HCT116 (cell line): Measurements from ENCODE around the gene MFGE8. TPM values are rescaled to one million over a fixed set of nuclear protein-coding genes. Genes with fewer than 3 reads are reported as not detected.

Experiments used
- ATAC-seq: fragments of 200-7000 bp; cut with Tn5 transposase; 2 replicates; pipeline ENCODE4 v1.9.1; 2020; ENCODE audit warnings: mild to moderate bottlenecking, moderate library complexity
- BruUV-seq: library from RNA; stranded (reverse); fragments of 400-500 nt; replicated peaks from 2 replicates; lab custom pipeline; 2021; lab: Mats Ljungman, UMichigan
- CTCF ChIA-PET: fragments of 300-600 bp; sonication (Branson Sonifier 250); formaldehyde crosslinking; loops from one replicate; lab custom pipeline; 2021; ENCODE audit warnings: antibody characterized with exemption; lab: Charles Lee
- POLR2A ChIA-PET: fragments of 300-600, 350-600 bp; sonication (Branson Sonifier 250); formaldehyde crosslinking; loops from one replicate; lab custom pipeline; 2021; ENCODE audit warnings: antibody characterized with exemption; lab: Charles Lee
- RAD21 ChIA-PET, 2 experiments: fragments of 300-600 bp; sonication (Branson Sonifier 250); formaldehyde crosslinking; loops; one replicate each; lab custom pipeline; 2023; ENCODE audit warnings: low total read pairs in 2 of 2; ENCODE audit not compliant: uncharacterized antibody in 2 of 2, unreplicated experiment in 2 of 2, low non-redundant PET in 1 of 2; lab: Charles Lee
- DNase-seq: peaks from one replicate; pipeline ENCODE4 v3.0.0-alpha.2; 2010; ENCODE audit warnings: low read depth, low spot score
- H2AFZ ChIP-seq: fragments of 200-600 bp; shearing (Covaris generic), sonication (generic); 2 replicates; pipeline ENCODE4 v1.6.1; 2017; ENCODE audit warnings: low read depth, mixed run types, mixed read lengths, antibody characterized with exemption, low read length; ENCODE audit not compliant: poor library complexity, severe bottlenecking
- H3K27ac ChIP-seq: 2 replicates; pipeline ENCODE4 v1.5.1; 2012; ENCODE audit warnings: low read depth, low read length
- H3K27me3 ChIP-seq: fragments of 200-600 bp; sonication (generic); 2 replicates; pipeline ENCODE4 v1.6.1; 2016; ENCODE audit warnings: mixed run types, low read length, mixed read lengths; ENCODE audit not compliant: insufficient read depth
- H3K36me3 ChIP-seq, 2 experiments: fragments of 200-500 bp in 1 of 2; fragments of 200-600 bp in 1 of 2; sonication (Bioruptor generic) in 1 of 2; sonication (generic) in 1 of 2; 2 replicates each; pipeline versions ENCODE4 v1.5.1 to v1.6.1; 2014 to 2016; ENCODE audit warnings: low read length in 2 of 2, inconsistent platforms in 1 of 2, mixed read lengths in 1 of 2, mixed run types in 1 of 2; ENCODE audit not compliant: insufficient read depth in 2 of 2, control insufficient read depth in 1 of 2
- H3K4me1 ChIP-seq, 2 experiments: fragments of 200-600 bp in 1 of 2; sonication (generic) in 1 of 2; 2 replicates each; pipeline versions ENCODE4 v1.5.1 to v1.6.1; 2012 to 2017; ENCODE audit warnings: low read length in 2 of 2, inconsistent platforms in 1 of 2, mild to moderate bottlenecking in 1 of 2, mixed read lengths in 1 of 2, mixed run types in 1 of 2, moderate library complexity in 1 of 2; ENCODE audit not compliant: insufficient read depth in 2 of 2, control insufficient read depth in 1 of 2
- H3K4me2 ChIP-seq: fragments of 200-600 bp; sonication (generic); 2 replicates; pipeline ENCODE4 v1.6.1; 2017; ENCODE audit warnings: mixed run types, low read length, mixed read lengths
- H3K4me3 ChIP-seq, 2 experiments: fragments of 200-600 bp in 1 of 2; sonication (generic) in 1 of 2; replicated peaks in 1 of 2; 2 replicates each; pipeline ENCODE4 v1.5.1; 2011 to 2016; ENCODE audit warnings: low read length in 2 of 2, control low read depth in 1 of 2, low read depth in 1 of 2, mild to moderate bottlenecking in 1 of 2, mixed read lengths in 1 of 2, mixed run types in 1 of 2
- H3K79me2 ChIP-seq: fragments of 200-600 bp; sonication (generic); 2 replicates; pipeline ENCODE4 v1.6.1; 2017; ENCODE audit warnings: mild to moderate bottlenecking, mixed run types, low read length, moderate library complexity, mixed read lengths; ENCODE audit not compliant: insufficient read depth
- H3K9ac ChIP-seq: fragments of 200-600 bp; sonication (generic); 2 replicates; pipeline ENCODE4 v1.6.1; 2016; ENCODE audit warnings: low read length, mixed read lengths
- H3K9me2 ChIP-seq: fragments of 200-600 bp; sonication (generic), shearing (Covaris generic); 2 replicates; pipeline ENCODE4 v1.6.1; 2017; ENCODE audit warnings: mixed run types, mild to moderate bottlenecking, moderate library complexity; ENCODE audit not compliant: insufficient read depth
- H3K9me3 ChIP-seq, 2 experiments: fragments of 200-500 bp in 1 of 2; fragments of 200-600 bp in 1 of 2; sonication (Bioruptor generic) in 1 of 2; sonication (generic) in 1 of 2; 2 replicates each; pipeline ENCODE4 v1.6.1; 2014 to 2017; ENCODE audit warnings: low read length in 2 of 2, mixed read lengths in 2 of 2, inconsistent platforms in 1 of 2, low read depth in 1 of 2, mild to moderate bottlenecking in 1 of 2, mixed run types in 1 of 2, moderate library complexity in 1 of 2; ENCODE audit not compliant: control insufficient read depth in 1 of 2, insufficient read depth in 1 of 2
- H4K20me1 ChIP-seq: fragments of 200-600 bp; sonication (generic), shearing (Covaris generic); 2 replicates; pipeline ENCODE4 v1.6.1; 2017; ENCODE audit warnings: mixed run types, mild to moderate bottlenecking, moderate library complexity; ENCODE audit not compliant: insufficient read depth
- CBX3 ChIP-seq: IDR thresholded peaks from 2 replicates; pipeline ENCODE4 v1.6.1; 2012; ENCODE audit warnings: low read depth
- CEBPB ChIP-seq: IDR thresholded peaks from 2 replicates; pipeline ENCODE4 v1.6.1; 2012; ENCODE audit warnings: low read depth
- CTCF ChIP-seq, 3 experiments: fragments of 200-600 bp in 1 of 3; sonication (generic) in 1 of 3; IDR thresholded peaks in 2 of 3; conservative IDR thresholded peaks in 1 of 3; 2 replicates each; pipeline ENCODE4 v1.5.1; 2012 to 2017; ENCODE audit warnings: low read depth in 2 of 3, low read length in 2 of 3, antibody characterized with exemption in 1 of 3, borderline replicate concordance in 1 of 3, control low read depth in 1 of 3, mild to moderate bottlenecking in 1 of 3, mixed read lengths in 1 of 3, mixed run types in 1 of 3, moderate library complexity in 1 of 3; ENCODE audit not compliant: insufficient read depth in 1 of 3
- EGR1 ChIP-seq: IDR thresholded peaks from 2 replicates; pipeline ENCODE4 v1.6.1; 2012; ENCODE audit warnings: low read depth
- EZH2 ChIP-seq: fragments of 200-600 bp; sonication (generic); IDR thresholded peaks from 2 replicates; pipeline ENCODE4 v1.6.1; 2017; ENCODE audit warnings: antibody characterized with exemption, mixed run types
- FOSL1 ChIP-seq: IDR thresholded peaks from 2 replicates; pipeline ENCODE4 v1.6.1; 2012; ENCODE audit warnings: low read depth
- JUND ChIP-seq: IDR thresholded peaks from 2 replicates; pipeline ENCODE4 v1.6.1; 2012
- MAX ChIP-seq: IDR thresholded peaks from 2 replicates; pipeline ENCODE4 v1.6.1; 2012
- POLR2A ChIP-seq: IDR thresholded peaks from 2 replicates; pipeline ENCODE4 v1.7.0; 2011; ENCODE audit warnings: borderline replicate concordance; ENCODE audit not compliant: insufficient read depth, insufficient read length; ENCODE audit errors: extremely low read depth
- RAD21 ChIP-seq: IDR thresholded peaks from 2 replicates; pipeline ENCODE4 v1.6.1; 2012; ENCODE audit warnings: low read depth, mild to moderate bottlenecking
- SIN3A ChIP-seq: IDR thresholded peaks from 2 replicates; pipeline ENCODE4 v1.6.1; 2012; ENCODE audit warnings: low read depth
- SP1 ChIP-seq: IDR thresholded peaks from 2 replicates; pipeline ENCODE4 v1.6.1; 2012; ENCODE audit warnings: low read depth
- SRF ChIP-seq: IDR thresholded peaks from 2 replicates; pipeline ENCODE4 v1.6.1; 2012; ENCODE audit warnings: low read depth
- TCF7L2 ChIP-seq: IDR thresholded peaks from 2 replicates; pipeline ENCODE4 v1.7.0; 2011; ENCODE audit warnings: borderline replicate concordance, inconsistent platforms; ENCODE audit not compliant: insufficient read depth, insufficient read length; ENCODE audit errors: extremely low read depth
- ZNF274 ChIP-seq: fragments of 200-500 bp; sonication (Bioruptor generic); IDR thresholded peaks from 2 replicates; pipeline ENCODE4 v1.6.1; 2014; ENCODE audit warnings: mild to moderate bottlenecking, low read depth, low read length, inconsistent platforms
- intact Hi-C: fragments of 100-400 bp; cut with micrococcal nuclease; formaldehyde crosslinking; loops from 2 replicates; pipeline ENCODE4 v1.10.0; 2022
- total RNA-seq: library from RNA; stranded (reverse); gene quantifications from one replicate; pipeline ENCODE4 v1.2.1, GENCODE V29; 2021; ENCODE audit not compliant: unreplicated experiment
- TF ChIP-seq, protein P1 (sequence below): IDR thresholded peaks from 2 replicates; pipeline ENCODE4 v1.6.1; 2012; ENCODE audit warnings: low read depth
- TF ChIP-seq, protein P2 (sequence below): IDR thresholded peaks from 2 replicates; pipeline ENCODE4 v1.6.1; 2011; ENCODE audit warnings: mild to moderate bottlenecking, low read length, moderate library complexity; ENCODE audit not compliant: insufficient replicate concordance; ENCODE audit errors: extremely low read depth

MFGE8 gene
- total RNA-seq, 1 experiment from 2014 or later = 70.7 TPM

DNA sequence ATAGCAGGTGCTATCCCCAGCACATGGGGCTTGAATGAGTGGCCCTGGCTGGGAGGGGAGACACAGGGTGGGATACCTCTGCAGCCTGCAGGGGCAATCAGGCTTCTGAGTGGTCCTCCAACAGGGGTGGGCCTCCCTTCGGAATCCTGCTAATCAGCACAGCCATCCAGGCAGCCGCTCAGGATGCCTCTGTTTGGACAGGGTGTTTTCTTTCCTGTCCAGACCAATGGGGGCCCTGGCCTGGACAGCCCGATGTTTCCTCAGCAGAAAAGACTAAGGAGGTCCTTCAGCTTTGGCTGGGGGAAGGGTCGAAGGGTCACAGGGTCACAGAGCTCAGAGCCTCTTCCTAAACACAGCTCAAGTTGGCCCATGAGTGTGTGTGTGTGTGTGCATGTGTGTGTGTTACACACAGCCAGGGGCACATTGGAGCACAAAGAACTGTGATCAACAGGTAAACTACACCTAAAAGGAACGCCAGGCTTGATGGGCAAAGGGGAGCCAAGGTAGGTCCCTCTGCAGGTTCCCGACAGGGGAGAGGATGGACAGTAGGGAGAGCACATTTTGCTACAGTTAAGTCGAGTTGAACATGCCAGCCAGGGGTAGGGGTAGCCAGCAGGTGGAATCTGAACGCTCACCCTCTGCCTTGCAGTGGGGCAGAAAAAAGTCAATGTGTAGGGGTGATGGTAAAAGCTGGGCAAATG, 16.7 kb downstream of the MFGE8 start:
- RAD21 ChIA-PET = no interaction called here
- peak overlapping the region; percentile 69 for H3K4me2 ChIP-seq

More for the DNA sequence above, 16.7 kb downstream of the MFGE8 start:
- Histone ChIP-seq H3K4me3 (no peak overlapping the region), H3K9ac (no peak overlapping the region), H3K36me3 (no peaks in the 10 kb centered on the region), H3K9me3 (no peaks in the 10 kb centered on the region), H3K27me3 (no peaks in the 10 kb centered on the region), H3K79me2 (no peaks in the 10 kb centered on the region), H3K27ac (peak overlapping the region; percentile 3; the same call in 1 of the 2 replicates), H2AFZ (no peak overlapping the region), H3K4me1 (peaks cover 23 to 49% of the 10 kb centered on the region in 2 experiments)
- ATAC-seq (no peak), DNase-seq (no peak)
- intact Hi-C loops = loop anchor here (5.0 kb wide), 1 partner anchor 239 kb away; no protein-coding TSS in a partner anchor
- BruUV-seq = no TSS peak
- ChIA-PET CTCF (interaction anchor here (0.7 to 2.2 kb wide), 5 partner anchors 8 to 282 kb away, joined by 4 to 12 read pairs (median 5); no protein-coding TSS in a partner anchor), POLR2A (interaction anchor here (1.2 kb wide), 1 partner anchor 8 kb away, joined by 3 read pairs; no protein-coding TSS in a partner anchor)
- no peak for TF ChIP-seq CBX3
- TF ChIP-seq, protein P1, sequence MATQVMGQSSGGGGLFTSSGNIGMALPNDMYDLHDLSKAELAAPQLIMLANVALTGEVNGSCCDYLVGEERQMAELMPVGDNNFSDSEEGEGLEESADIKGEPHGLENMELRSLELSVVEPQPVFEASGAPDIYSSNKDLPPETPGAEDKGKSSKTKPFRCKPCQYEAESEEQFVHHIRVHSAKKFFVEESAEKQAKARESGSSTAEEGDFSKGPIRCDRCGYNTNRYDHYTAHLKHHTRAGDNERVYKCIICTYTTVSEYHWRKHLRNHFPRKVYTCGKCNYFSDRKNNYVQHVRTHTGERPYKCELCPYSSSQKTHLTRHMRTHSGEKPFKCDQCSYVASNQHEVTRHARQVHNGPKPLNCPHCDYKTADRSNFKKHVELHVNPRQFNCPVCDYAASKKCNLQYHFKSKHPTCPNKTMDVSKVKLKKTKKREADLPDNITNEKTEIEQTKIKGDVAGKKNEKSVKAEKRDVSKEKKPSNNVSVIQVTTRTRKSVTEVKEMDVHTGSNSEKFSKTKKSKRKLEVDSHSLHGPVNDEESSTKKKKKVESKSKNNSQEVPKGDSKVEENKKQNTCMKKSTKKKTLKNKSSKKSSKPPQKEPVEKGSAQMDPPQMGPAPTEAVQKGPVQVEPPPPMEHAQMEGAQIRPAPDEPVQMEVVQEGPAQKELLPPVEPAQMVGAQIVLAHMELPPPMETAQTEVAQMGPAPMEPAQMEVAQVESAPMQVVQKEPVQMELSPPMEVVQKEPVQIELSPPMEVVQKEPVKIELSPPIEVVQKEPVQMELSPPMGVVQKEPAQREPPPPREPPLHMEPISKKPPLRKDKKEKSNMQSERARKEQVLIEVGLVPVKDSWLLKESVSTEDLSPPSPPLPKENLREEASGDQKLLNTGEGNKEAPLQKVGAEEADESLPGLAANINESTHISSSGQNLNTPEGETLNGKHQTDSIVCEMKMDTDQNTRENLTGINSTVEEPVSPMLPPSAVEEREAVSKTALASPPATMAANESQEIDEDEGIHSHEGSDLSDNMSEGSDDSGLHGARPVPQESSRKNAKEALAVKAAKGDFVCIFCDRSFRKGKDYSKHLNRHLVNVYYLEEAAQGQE = no peak
- no peak for TF ChIP-seq POLR2A
- no peak for TF ChIP-seq SP1
- no peak for TF ChIP-seq CTCF (IDR thresholded peaks at IDR 0.05 in 2 of 3, conservative IDR thresholded peaks at IDR 0.05 in 1 of 3; ENCODE audit: borderline replicate concordance in 1 of 3, insufficient read depth in 1 of 3, low read depth in 2 of 3, low read length in 2 of 3)
- TF ChIP-seq RAD21 = no peak
- no peak for TF ChIP-seq SRF
- TF ChIP-seq SIN3A = no peak
- TF ChIP-seq, protein P2, sequence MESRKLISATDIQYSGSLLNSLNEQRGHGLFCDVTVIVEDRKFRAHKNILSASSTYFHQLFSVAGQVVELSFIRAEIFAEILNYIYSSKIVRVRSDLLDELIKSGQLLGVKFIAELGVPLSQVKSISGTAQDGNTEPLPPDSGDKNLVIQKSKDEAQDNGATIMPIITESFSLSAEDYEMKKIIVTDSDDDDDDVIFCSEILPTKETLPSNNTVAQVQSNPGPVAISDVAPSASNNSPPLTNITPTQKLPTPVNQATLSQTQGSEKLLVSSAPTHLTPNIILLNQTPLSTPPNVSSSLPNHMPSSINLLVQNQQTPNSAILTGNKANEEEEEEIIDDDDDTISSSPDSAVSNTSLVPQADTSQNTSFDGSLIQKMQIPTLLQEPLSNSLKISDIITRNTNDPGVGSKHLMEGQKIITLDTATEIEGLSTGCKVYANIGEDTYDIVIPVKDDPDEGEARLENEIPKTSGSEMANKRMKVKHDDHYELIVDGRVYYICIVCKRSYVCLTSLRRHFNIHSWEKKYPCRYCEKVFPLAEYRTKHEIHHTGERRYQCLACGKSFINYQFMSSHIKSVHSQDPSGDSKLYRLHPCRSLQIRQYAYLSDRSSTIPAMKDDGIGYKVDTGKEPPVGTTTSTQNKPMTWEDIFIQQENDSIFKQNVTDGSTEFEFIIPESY = no peak
- TF ChIP-seq EGR1 = no peak
- no peak for TF ChIP-seq FOSL1
- no peak for TF ChIP-seq MAX
- no peak for TF ChIP-seq JUND
- no peak for TF ChIP-seq EZH2
- TF ChIP-seq CEBPB = no peak
- no peak for TF ChIP-seq TCF7L2
- no peak for TF ChIP-seq ZNF274
- TF ChIP-seq, all 23 proteins: peak for 0
- Histone ChIP-seq H4K20me1 (no peaks in the 10 kb centered on the region), H3K9me2 (no peaks in the 10 kb centered on the region)
